SK-N-SH (cell line): ENCODE measurements around the gene ANGPTL7. TPM values are rescaled to one million over a fixed set of nuclear protein-coding genes. Genes with fewer than 3 reads are reported as not detected.

Source experiments
- CTCF ChIA-PET: fragments of 300-600, 350-600 bp; formaldehyde crosslinking; extraction: SDS; loops from one replicate; lab custom pipeline; 2021; lab: Yijun Ruan, JAX
- POLR2A ChIA-PET: fragments of 350-600 bp; sonication (Branson Sonifier 250); formaldehyde crosslinking; extraction: SDS; loops from one replicate; lab custom pipeline; 2020; ENCODE audit warnings: antibody characterized with exemption, inconsistent platforms; lab: Yijun Ruan, JAX
- DNase-seq: peaks from one replicate; pipeline ENCODE4 v3.0.0; 2012
- H2AFZ ChIP-seq: fragments of 200-600 bp; sonication (generic); 2 replicates; pipeline ENCODE4 v1.8.1; 2016; ENCODE audit warnings: antibody characterized with exemption, mild to moderate bottlenecking, low read depth
- H3F3A ChIP-seq: fragments of 200-600 bp; sonication (generic); replicated peaks from 2 replicates; pipeline ENCODE3; 2016; ENCODE audit warnings: antibody characterized with exemption, mild to moderate bottlenecking; ENCODE audit not compliant: insufficient read depth
- H3K27ac ChIP-seq, 2 experiments: fragments of 200-500 bp in 1 of 2; fragments of 200-600 bp in 1 of 2; sonication (Bioruptor generic) in 1 of 2; sonication (generic), shearing (Covaris generic) in 1 of 2; 2 replicates each; pipeline versions ENCODE4 v1.5.1 to v1.6.1; 2014 to 2016; ENCODE audit warnings: low read depth in 2 of 2, inconsistent platforms in 1 of 2, low read length in 1 of 2, mild to moderate bottlenecking in 1 of 2, mixed read lengths in 1 of 2
- H3K27me3 ChIP-seq: fragments of 200-600 bp; sonication (generic), shearing (Covaris generic); 2 replicates; pipeline ENCODE4 v1.6.1; 2016; ENCODE audit warnings: mixed run types; ENCODE audit not compliant: insufficient read depth
- H3K36me3 ChIP-seq, 2 experiments: fragments of 200-500 bp in 1 of 2; fragments of 200-600 bp in 1 of 2; sonication (Bioruptor generic) in 1 of 2; sonication (generic) in 1 of 2; replicated peaks in 1 of 2; 2 replicates each; pipeline versions ENCODE3 to v1.5.1; 2014 to 2016; ENCODE audit warnings: low read length in 1 of 2, mild to moderate bottlenecking in 1 of 2; ENCODE audit not compliant: insufficient read depth in 2 of 2, control insufficient read depth in 1 of 2
- H3K4me1 ChIP-seq, 2 experiments: fragments of 200-500 bp in 1 of 2; fragments of 200-600 bp in 1 of 2; sonication (Bioruptor generic) in 1 of 2; sonication (generic), shearing (Covaris generic) in 1 of 2; 2 replicates each; pipeline versions ENCODE4 v1.5.1 to v1.6.1; 2014 to 2016; ENCODE audit warnings: low read depth in 1 of 2, low read length in 1 of 2, mixed run types in 1 of 2; ENCODE audit not compliant: insufficient read depth in 2 of 2, control insufficient read depth in 1 of 2
- H3K4me2 ChIP-seq: fragments of 200-600 bp; sonication (generic), shearing (Covaris generic); 2 replicates; pipeline ENCODE4 v1.6.1; 2017; ENCODE audit warnings: mixed run types
- H3K4me3 ChIP-seq, 2 experiments: fragments of 200-500 bp in 1 of 2; fragments of 200-600 bp in 1 of 2; sonication (Bioruptor generic) in 1 of 2; sonication (generic), shearing (Covaris generic) in 1 of 2; 2 replicates each; pipeline versions ENCODE4 v1.5.1 to v1.8.1; 2014 to 2016; ENCODE audit warnings: low read depth in 2 of 2, inconsistent platforms in 1 of 2, low read length in 1 of 2, mild to moderate bottlenecking in 1 of 2, mixed read lengths in 1 of 2, moderate library complexity in 1 of 2
- H3K79me2 ChIP-seq: fragments of 200-600 bp; sonication (generic); 2 replicates; pipeline ENCODE4 v1.8.1; 2017; ENCODE audit warnings: mild to moderate bottlenecking; ENCODE audit not compliant: insufficient read depth
- H3K9ac ChIP-seq: fragments of 200-600 bp; sonication (generic); 2 replicates; pipeline ENCODE4 v1.6.1; 2017; ENCODE audit warnings: mixed run types
- H3K9me2 ChIP-seq: fragments of 200-600 bp; sonication (generic); 2 replicates; pipeline ENCODE4 v1.6.1; 2017; ENCODE audit warnings: mixed run types
- H3K9me3 ChIP-seq: fragments of 200-600 bp; sonication (generic); 2 replicates; pipeline ENCODE4 v1.6.1; 2017; ENCODE audit warnings: mixed run types, mild to moderate bottlenecking, moderate library complexity
- H4K20me1 ChIP-seq: fragments of 200-600 bp; sonication (generic); 2 replicates; pipeline ENCODE4 v1.6.1; 2017; ENCODE audit warnings: mild to moderate bottlenecking, mixed run types; ENCODE audit not compliant: insufficient read depth
- CTCF ChIP-seq: fragments of 200-600 bp; sonication (generic); IDR thresholded peaks from 2 replicates; pipeline ENCODE4 v1.6.1; 2017; ENCODE audit warnings: antibody characterized with exemption, mild to moderate bottlenecking, moderate library complexity
- ELF1 ChIP-seq: IDR thresholded peaks from 2 replicates; pipeline ENCODE4 v1.4.0; 2012
- EP300 ChIP-seq, 2 experiments: IDR thresholded peaks; 2 replicates each; pipeline versions ENCODE4 v1.4.0 to v1.6.1; 2012; ENCODE audit warnings: borderline replicate concordance in 1 of 2, low read depth in 1 of 2, low read length in 1 of 2
- EZH2phosphoT487 ChIP-seq: fragments of 200-600 bp; sonication (generic); IDR thresholded peaks from 2 replicates; pipeline ENCODE4 v1.6.1; 2017; ENCODE audit warnings: low read depth, mixed run types, mild to moderate bottlenecking, antibody characterized with exemption, moderate library complexity, borderline replicate concordance
- FOXJ3 ChIP-seq: sonication (generic); formaldehyde crosslinking; IDR thresholded peaks from 2 replicates; pipeline ENCODE4 v1.5.1; 2020; ENCODE audit warnings: mild to moderate bottlenecking, missing genetic modification reagents
- FOXM1 ChIP-seq: IDR thresholded peaks from 2 replicates; pipeline ENCODE4 v1.4.0; 2012; ENCODE audit warnings: low read depth, mild to moderate bottlenecking
- GATA2 ChIP-seq: sonication (generic); formaldehyde crosslinking; IDR thresholded peaks from 2 replicates; pipeline ENCODE4 v1.5.0; 2020; ENCODE audit warnings: mild to moderate bottlenecking, missing genetic modification reagents
- MAX ChIP-seq: IDR thresholded peaks from 2 replicates; pipeline ENCODE4 v1.4.0; 2012; ENCODE audit warnings: low read depth
- NFIC ChIP-seq: IDR thresholded peaks from 2 replicates; pipeline ENCODE4 v1.4.0; 2012; ENCODE audit warnings: borderline replicate concordance
- RCOR1 ChIP-seq: fragments of 150-350 bp; IDR thresholded peaks from 2 replicates; pipeline ENCODE4 v1.6.1; 2017; ENCODE audit warnings: antibody characterized with exemption, low read length
- REST ChIP-seq: IDR thresholded peaks from 2 replicates; pipeline ENCODE4 v1.6.1; 2012; ENCODE audit warnings: mild to moderate bottlenecking, low read depth, low read length, moderate library complexity
- RFX5 ChIP-seq: IDR thresholded peaks from 2 replicates; pipeline ENCODE4 v1.6.1; 2012; ENCODE audit warnings: mild to moderate bottlenecking, improper control_type of control experiment, low read length
- RXRA ChIP-seq: IDR thresholded peaks from 2 replicates; pipeline ENCODE4 v1.4.0; 2012; ENCODE audit warnings: low read depth, mild to moderate bottlenecking, borderline replicate concordance
- SIN3A ChIP-seq: IDR thresholded peaks from 2 replicates; pipeline ENCODE4 v1.6.1; 2012; ENCODE audit warnings: low read depth, mild to moderate bottlenecking, low read length, moderate library complexity, borderline replicate concordance
- SMC3 ChIP-seq: IDR thresholded peaks from 2 replicates; pipeline ENCODE4 v1.6.1; 2012; ENCODE audit warnings: low read depth, low read length, improper control_type of control experiment
- TAF1 ChIP-seq: IDR thresholded peaks from 2 replicates; pipeline ENCODE4 v1.6.1; 2012; ENCODE audit warnings: low read depth, mild to moderate bottlenecking, low read length, moderate library complexity, borderline replicate concordance
- USF1 ChIP-seq: IDR thresholded peaks from 2 replicates; pipeline ENCODE4 v1.4.0; 2012; ENCODE audit warnings: low read depth, borderline replicate concordance
- USF2 ChIP-seq: fragments of 150-350 bp; IDR thresholded peaks from 2 replicates; pipeline ENCODE4 v1.6.1; 2017; ENCODE audit warnings: antibody characterized with exemption, low read length, low read depth, borderline replicate concordance
- YY1 ChIP-seq: IDR thresholded peaks from 2 replicates; pipeline ENCODE4 v1.4.0; 2012; ENCODE audit warnings: low read depth, mild to moderate bottlenecking
- ZBTB33 ChIP-seq: IDR thresholded peaks from 2 replicates; pipeline ENCODE4 v1.4.0; 2012; ENCODE audit warnings: low read depth, borderline replicate concordance
- WGBS: methylation state at CpG from one replicate; pipeline ENCODE4 v1.1.6; 2017; ENCODE audit warnings: low lambda C conversion rate; 5-methylcytosine and 5-hydroxymethylcytosine counted together
- polyA plus RNA-seq, 3 experiments: library from polyadenylated mRNA; depleted of rRNA; stranded (reverse); fragments of >200 nt; gene quantifications; 2 replicates each; pipeline ENCODE4 v1.2.3, GENCODE V29; 2012

The ANGPTL7 gene
- polyA plus RNA-seq (2012; rRNA removed) = 0.08 and 0.16 TPM in 2 replicates
- 0.06 and 0.17 TPM in 2 replicates for polyA plus RNA-seq (2012; cell fraction: cytosol; rRNA removed)
- polyA plus RNA-seq (2012; cell fraction: nucleus; rRNA removed) = 0.02 and 0.08 TPM in 2 replicates

GRCh38 chr1:11188858-11189451 lies at the start of gene ANGPTL7:
Gene ANGPTL7, plus strand, starts transcription at chr1:11189355. Its CDS starts 225 bp downstream, at chr1:11189580.
- Histone ChIP-seq H4K20me1 (no peaks in the 10 kb centered on the region), H3K4me2 (no peak within 1 kb of the TSS), H3K9me3 (no peaks in the 10 kb centered on the region), H3K27ac (no peak within 1 kb of the TSS), H3K27me3 (no peaks in the 10 kb centered on the region), H3K9ac (no peak within 1 kb of the TSS), H3K4me1 (no peaks in the 10 kb centered on the region), H3K4me3 (no peak within 1 kb of the TSS), H3K36me3 (peaks cover 28 to 40% of the 10 kb centered on the region in 2 experiments), H2AFZ (no peak within 1 kb of the TSS), H3F3A (no peaks in the 10 kb centered on the region), H3K79me2 (no peaks in the 10 kb centered on the region; the same call in 1 of the 2 replicates), H3K9me2 (no peaks in the 10 kb centered on the region)
- POLR2A ChIA-PET = no interaction called here
- 96% methylated on average over 8 of the region's 8 CpGs for WGBS
- CTCF ChIA-PET = interaction anchor here (1.0 to 1.5 kb wide), 3 partner anchors 10 to 152 kb away, joined by 3 to 4 read pairs (median 3); no protein-coding TSS in a partner anchor
- TF ChIP-seq SIN3A (no peak), NFIC (no peak), YY1 (no peak), RFX5 (no peak), EP300 (IDR thresholded peaks at IDR 0.05; ENCODE audit: borderline replicate concordance in 1 of 2, low read depth in 1 of 2, low read length in 1 of 2) (no peak), ELF1 (no peak), FOXJ3 (CRISPR knock-in tag) (no peak), GATA2 (CRISPR knock-in tag) (no peak), MAX (no peak), TAF1 (no peak), RCOR1 (no peak), USF1 (no peak), REST (no peak), CTCF (no peak), FOXM1 (no peak), RXRA (no peak), USF2 (no peak), ZBTB33 (no peak), EZH2phosphoT487 (no peak), SMC3 (no peak)
- DNase-seq = no peak
